Fibroblast of mammary gland (primary cell): ENCODE results near the gene CFAP221.

Experiments
- DNase-seq: peaks from one replicate; pipeline ENCODE4 v3.0.0-alpha.2; 2010; ENCODE audit warnings: low read depth
- H3K4me3 ChIP-seq: 2 replicates; pipeline ENCODE4 v1.5.1; 2011; ENCODE audit warnings: low read depth, mild to moderate bottlenecking, low read length, moderate library complexity; ENCODE audit not compliant: control insufficient read depth
- CTCF ChIP-seq: conservative IDR thresholded peaks from 2 replicates; pipeline ENCODE4 v1.5.1; 2011; ENCODE audit warnings: low read depth, low read length, inconsistent platforms; ENCODE audit not compliant: control insufficient read depth, insufficient read depth

The CFAP221 gene

DNA sequence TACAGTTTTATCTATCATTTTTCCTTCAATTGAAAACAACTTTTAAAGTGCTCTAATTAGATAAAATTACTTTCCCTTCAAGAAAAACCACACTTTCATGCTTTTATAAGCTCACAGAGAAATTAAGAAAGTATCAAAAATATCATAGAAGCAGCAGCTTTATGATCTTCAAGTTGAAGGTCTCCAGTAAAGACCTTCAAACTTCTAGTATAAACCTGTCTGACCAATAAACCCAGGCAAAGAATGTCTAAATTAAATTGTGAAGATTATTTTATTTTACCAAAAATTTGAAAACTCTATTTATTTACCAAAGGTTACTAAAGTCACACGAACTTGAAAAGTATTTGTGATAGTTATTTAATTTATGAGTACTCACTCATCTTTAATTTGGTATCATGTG lies 10.7 kb upstream of the CFAP221 start:
- no peak for TF ChIP-seq CTCF
- H3K4me3 ChIP-seq, result no peak overlapping the region
- DNase-seq, result no peak

DNA sequence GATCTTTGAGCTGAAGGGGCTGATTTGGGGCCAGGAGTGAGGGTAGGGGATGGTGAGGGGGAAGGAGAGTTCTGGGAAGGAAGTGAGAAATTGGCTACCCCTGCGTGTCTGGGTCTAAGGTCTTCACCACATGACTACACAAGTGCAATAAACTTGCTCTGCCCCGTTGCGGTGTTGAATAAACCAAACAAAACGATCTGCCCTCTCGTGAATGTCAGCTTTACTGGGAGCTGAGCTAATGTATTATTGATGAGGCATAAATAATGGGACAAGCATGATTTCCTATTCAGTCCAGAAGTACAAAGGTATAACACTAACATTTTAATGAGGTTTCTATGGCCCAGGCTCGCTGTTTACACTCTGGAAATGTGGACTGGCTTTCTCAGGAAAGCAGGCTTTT lies 8.0 kb upstream of the CFAP221 start:
- no peak for TF ChIP-seq CTCF
- no peak for DNase-seq
- no peak overlapping the region for H3K4me3 ChIP-seq

DNA sequence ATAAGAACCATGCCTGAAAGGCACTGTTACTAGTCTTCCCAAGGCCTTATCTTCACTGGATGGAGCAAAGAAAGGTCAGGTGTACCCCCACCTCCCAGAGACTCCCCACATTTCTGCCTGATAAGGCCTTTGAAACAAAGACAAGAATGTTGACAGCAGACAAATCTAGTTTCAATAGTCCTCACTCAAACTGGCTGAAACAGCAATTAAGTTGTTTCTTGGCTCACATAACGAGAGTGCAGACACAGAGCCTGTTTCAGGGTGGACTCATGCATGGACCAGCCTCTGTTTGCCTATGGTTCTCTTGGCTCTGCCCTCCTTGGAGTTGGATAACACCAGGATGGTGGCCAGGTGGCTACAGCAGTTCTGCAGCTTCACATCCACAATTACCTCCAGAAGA lies 7.5 kb upstream of the CFAP221 start:
- no peak for TF ChIP-seq CTCF
- no peak overlapping the region for H3K4me3 ChIP-seq
- no peak for DNase-seq

GRCh38 chr2:119537792-119538191 lies 6.5 kb upstream of the CFAP221 start:
- DNase-seq, result no peak
- no peak for TF ChIP-seq CTCF
- H3K4me3 ChIP-seq, result no peak overlapping the region

DNA sequence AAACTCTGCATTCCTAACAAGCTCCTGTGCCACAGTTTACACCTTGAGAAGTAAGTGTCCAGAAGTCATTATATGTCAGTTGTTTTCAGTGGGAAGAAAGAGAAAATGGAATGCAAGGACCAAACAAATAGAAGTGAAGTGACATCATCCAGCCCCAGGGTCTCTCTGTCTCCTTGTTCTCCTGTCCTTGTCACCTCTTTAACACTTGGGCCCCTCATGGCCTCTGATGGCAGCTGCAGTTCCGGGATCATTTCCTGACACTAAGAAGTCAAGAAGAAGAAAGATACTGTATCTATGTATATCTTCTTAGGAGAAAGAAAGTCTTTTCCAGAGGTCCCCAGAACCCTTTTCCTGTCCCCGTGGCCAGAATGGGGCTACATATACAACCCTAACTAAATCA lies 2.8 kb upstream of the CFAP221 start:
- DNase-seq, result no peak
- TF ChIP-seq CTCF, result no peak
- no peak overlapping the region for H3K4me3 ChIP-seq

GRCh38 chr2:119544939-119545475 lies 758 bp downstream of the CFAP221 start:
- peak; percentile 26 for DNase-seq
- H3K4me3 ChIP-seq, result no peak overlapping the region
- TF ChIP-seq CTCF, result no peak

DNA sequence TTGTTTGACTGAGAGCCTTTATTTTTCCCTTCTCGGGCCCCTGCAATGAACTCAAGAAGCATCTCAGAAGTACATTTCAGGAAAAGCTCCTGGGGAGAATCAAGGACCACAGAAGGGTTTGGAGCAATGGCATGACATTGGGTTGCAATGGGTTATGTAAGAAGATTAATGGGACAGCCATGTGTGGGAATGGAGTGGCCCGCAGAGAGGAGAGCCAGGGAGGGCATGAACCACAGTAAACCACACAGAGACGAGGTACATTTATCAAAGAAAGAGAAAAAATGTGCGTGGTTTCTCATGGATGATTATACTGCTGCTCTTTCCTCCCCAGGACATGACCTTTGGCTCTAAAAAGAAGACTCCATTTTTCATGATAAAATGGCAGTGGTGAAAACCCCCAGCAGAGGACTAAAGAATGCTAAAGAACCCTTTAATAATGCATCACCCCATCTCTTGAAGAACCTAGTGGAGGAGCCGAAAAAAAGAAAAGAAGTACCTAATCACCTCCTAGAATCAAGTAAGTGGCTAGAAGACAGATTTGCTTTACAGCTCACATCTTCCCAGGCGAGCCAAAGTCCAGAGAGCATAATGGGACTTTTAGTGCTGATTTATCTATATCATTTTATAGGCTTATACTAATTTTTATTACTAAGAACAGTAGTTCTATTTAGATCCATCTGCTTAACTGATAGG lies 1.7 kb downstream of the CFAP221 start:
- no peak overlapping the region for H3K4me3 ChIP-seq
- peak; percentile 37 for DNase-seq
- TF ChIP-seq CTCF, result no peak
